ENCODE results near the gene SNX13.

The SNX13 gene

DNA sequence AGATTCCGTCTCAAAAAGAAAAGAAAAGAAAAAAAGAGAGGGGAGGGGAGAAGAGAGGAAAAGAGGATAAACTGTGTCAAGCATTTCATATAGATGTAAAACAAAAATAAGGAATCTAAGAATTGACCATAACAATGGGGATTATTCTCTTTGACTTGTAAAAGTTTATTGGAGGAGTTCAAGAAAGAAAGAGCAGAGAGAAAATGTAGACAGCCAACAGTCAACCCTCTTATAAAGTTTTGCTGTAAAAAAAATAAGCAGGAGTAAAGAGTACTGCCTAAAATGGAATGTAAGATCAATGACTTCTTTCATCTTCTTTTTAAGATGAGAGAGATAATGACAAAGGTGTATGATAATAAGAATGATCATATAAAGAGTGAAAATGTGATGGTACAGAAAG lies 87.9 kb downstream of the SNX13 start:
- TF ChIP-seq FOXK2 (IDR thresholded peaks at IDR 0.05) (no peak), NFRKB (IDR thresholded peaks at IDR 0.05) (no peak), HDGF (IDR thresholded peaks at IDR 0.05; ENCODE audit: borderline replicate concordance) (no peak), ZNF384 (IDR thresholded peaks at IDR 0.05) (no peak), ELF4 (IDR thresholded peaks at IDR 0.05) (no peak), FOXM1 (IDR thresholded peaks at IDR 0.05; ENCODE audit: borderline replicate concordance) (no peak), L3MBTL2 (conservative IDR thresholded peaks at IDR 0.05) (no peak), SUZ12 (IDR thresholded peaks at IDR 0.05) (no peak), BHLHE40 (IDR thresholded peaks at IDR 0.05; ENCODE audit: borderline replicate concordance) (no peak), CTBP1 (IDR thresholded peaks at IDR 0.05; ENCODE audit: borderline replicate concordance) (no peak), SP1 (IDR thresholded peaks at IDR 0.05) (no peak), TARDBP (IDR thresholded peaks at IDR 0.05) (no peak), FOXA1 (IDR thresholded peaks at IDR 0.05) (no peak), ARNT (IDR thresholded peaks at IDR 0.05) (no peak), LEF1 (IDR thresholded peaks at IDR 0.05; ENCODE audit: borderline replicate concordance) (no peak)
- TF ChIP-seq, protein P1, sequence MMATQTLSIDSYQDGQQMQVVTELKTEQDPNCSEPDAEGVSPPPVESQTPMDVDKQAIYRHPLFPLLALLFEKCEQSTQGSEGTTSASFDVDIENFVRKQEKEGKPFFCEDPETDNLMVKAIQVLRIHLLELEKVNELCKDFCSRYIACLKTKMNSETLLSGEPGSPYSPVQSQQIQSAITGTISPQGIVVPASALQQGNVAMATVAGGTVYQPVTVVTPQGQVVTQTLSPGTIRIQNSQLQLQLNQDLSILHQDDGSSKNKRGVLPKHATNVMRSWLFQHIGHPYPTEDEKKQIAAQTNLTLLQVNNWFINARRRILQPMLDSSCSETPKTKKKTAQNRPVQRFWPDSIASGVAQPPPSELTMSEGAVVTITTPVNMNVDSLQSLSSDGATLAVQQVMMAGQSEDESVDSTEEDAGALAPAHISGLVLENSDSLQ (IDR thresholded peaks at IDR 0.05): no peak
- DNase-seq (ENCODE audit: extremely low spot score): no peak
- POLR2A ChIA-PET: no interaction called here
- CTCF ChIA-PET: no interaction called here

DNA sequence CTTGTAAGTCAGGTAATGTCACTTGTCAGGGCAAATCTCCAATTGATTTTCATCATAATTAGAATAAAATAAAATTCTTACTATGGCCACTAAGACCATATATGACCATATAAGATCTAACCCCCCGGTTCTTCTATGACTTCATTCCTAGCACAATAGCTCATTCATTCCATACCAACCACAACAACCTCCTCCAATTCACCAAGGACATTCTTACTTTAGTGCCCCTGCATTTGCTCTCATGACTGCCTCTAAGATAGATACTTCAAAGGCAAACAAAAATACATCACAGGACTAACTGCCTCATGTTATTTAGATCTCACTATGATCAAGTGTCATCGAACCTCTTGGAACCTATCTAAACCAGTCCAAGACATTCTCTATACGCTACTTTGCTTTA lies 90.8 kb downstream of the SNX13 start:
- no peak for TF ChIP-seq SP1 (IDR thresholded peaks at IDR 0.05)
- TF ChIP-seq FOXA1 (IDR thresholded peaks at IDR 0.05): no peak
- no peak for TF ChIP-seq SUZ12 (IDR thresholded peaks at IDR 0.05)
- no peak for TF ChIP-seq NFRKB (IDR thresholded peaks at IDR 0.05)
- TF ChIP-seq LEF1 (IDR thresholded peaks at IDR 0.05; ENCODE audit: borderline replicate concordance): no peak
- no peak for TF ChIP-seq CTBP1 (IDR thresholded peaks at IDR 0.05; ENCODE audit: borderline replicate concordance)
- TF ChIP-seq, protein P1 (IDR thresholded peaks at IDR 0.05): no peak
- TF ChIP-seq L3MBTL2 (conservative IDR thresholded peaks at IDR 0.05): no peak
- no peak for TF ChIP-seq ELF4 (IDR thresholded peaks at IDR 0.05)
- TF ChIP-seq HDGF (IDR thresholded peaks at IDR 0.05; ENCODE audit: borderline replicate concordance): no peak
- TF ChIP-seq ZNF384 (IDR thresholded peaks at IDR 0.05): no peak
- no peak for TF ChIP-seq TARDBP (IDR thresholded peaks at IDR 0.05)
- ChIA-PET POLR2A (no interaction called here), CTCF (no interaction called here)
- DNase-seq (ENCODE audit: extremely low spot score): no peak

DNA sequence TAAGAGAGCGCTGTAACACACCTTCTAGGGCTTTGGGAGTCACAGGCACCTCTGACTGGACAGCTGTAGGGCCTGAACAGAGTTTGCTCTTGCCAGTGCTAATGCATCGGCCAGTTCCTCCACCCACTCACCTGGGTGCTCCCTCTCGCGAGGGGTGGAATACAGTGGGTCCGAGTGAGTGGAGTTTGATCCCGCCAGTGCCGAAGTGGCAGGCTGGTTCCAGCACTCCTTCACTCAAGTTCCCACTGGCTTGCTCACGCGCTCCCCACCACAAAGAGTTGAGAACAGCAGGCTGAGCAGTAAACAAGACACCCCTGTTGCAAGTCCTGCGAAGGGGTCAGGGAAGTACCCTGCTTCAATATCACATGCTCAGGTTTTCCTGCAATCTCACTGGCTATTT lies 91.8 kb downstream of the SNX13 start:
- DNase-seq (ENCODE audit: extremely low spot score): no peak
- ChIA-PET POLR2A (no interaction called here), CTCF (interaction anchor here (0.6 kb wide), 1 partner anchor 34 kb away, joined by 3 read pairs; no protein-coding TSS in a partner anchor)
- no peak for TF ChIP-seq CTBP1 (IDR thresholded peaks at IDR 0.05; ENCODE audit: borderline replicate concordance)
- TF ChIP-seq FOXA1 (IDR thresholded peaks at IDR 0.05): no peak
- no peak for TF ChIP-seq ZNF384 (IDR thresholded peaks at IDR 0.05)
- TF ChIP-seq NFRKB (IDR thresholded peaks at IDR 0.05): no peak
- no peak for TF ChIP-seq TARDBP (IDR thresholded peaks at IDR 0.05)

DNA sequence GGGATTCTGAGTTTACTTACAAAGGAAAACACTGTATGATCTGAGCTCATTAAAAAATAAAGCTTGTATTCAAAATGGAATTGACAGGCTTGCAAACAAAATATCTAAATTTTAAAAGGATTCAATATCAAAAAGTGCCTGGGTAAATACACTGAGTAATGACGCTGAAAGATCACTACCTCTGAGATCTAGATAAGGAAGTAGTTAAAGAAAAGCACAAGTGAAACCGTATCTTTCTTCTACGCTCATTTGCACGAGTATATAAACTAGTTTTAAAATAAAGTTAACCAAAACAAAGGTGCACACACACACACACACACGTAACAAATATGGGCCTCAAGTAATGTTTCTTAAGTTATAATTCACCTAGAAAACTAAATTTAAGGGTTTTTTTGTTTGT lies 93.4 kb downstream of the SNX13 start:
- ChIA-PET CTCF (no interaction called here), POLR2A (no interaction called here)
- no peak for TF ChIP-seq FOXK2 (IDR thresholded peaks at IDR 0.05)
- no peak for TF ChIP-seq FOXA1 (IDR thresholded peaks at IDR 0.05)
- TF ChIP-seq NFRKB (IDR thresholded peaks at IDR 0.05): no peak
- no peak for TF ChIP-seq FOXM1 (IDR thresholded peaks at IDR 0.05; ENCODE audit: borderline replicate concordance)
- TF ChIP-seq ZNF384 (IDR thresholded peaks at IDR 0.05): no peak
- TF ChIP-seq LEF1 (IDR thresholded peaks at IDR 0.05; ENCODE audit: borderline replicate concordance): no peak
- no peak for TF ChIP-seq HDGF (IDR thresholded peaks at IDR 0.05; ENCODE audit: borderline replicate concordance)
- TF ChIP-seq L3MBTL2 (conservative IDR thresholded peaks at IDR 0.05): no peak
- TF ChIP-seq CTBP1 (IDR thresholded peaks at IDR 0.05; ENCODE audit: borderline replicate concordance): no peak
- TF ChIP-seq, protein P1 (IDR thresholded peaks at IDR 0.05): no peak
- no peak for TF ChIP-seq TARDBP (IDR thresholded peaks at IDR 0.05)
- TF ChIP-seq ELF4 (IDR thresholded peaks at IDR 0.05): no peak
- no peak for TF ChIP-seq SUZ12 (IDR thresholded peaks at IDR 0.05)
- TF ChIP-seq BHLHE40 (IDR thresholded peaks at IDR 0.05; ENCODE audit: borderline replicate concordance): no peak
- TF ChIP-seq ARNT (IDR thresholded peaks at IDR 0.05): no peak
- no peak for TF ChIP-seq SP1 (IDR thresholded peaks at IDR 0.05)
- no peak for DNase-seq (ENCODE audit: extremely low spot score)

DNA sequence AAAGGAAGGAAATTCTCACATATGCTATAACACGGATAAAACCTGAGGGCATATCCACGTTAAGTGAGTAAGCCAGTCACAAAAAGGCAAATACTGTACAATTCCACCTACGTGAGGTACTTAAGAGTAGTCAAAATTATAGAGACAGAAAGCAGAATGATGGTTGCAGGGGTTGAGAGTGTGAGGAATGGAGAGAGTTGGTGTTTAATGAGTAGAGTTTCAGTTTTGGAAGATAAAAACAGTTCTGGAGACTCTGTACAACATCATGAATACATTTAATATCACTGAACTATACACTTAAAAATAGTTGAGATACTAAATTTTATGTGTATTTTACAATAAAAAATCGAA lies 95.1 kb downstream of the SNX13 start:
- DNase-seq (ENCODE audit: extremely low spot score): no peak
- TF ChIP-seq BHLHE40 (IDR thresholded peaks at IDR 0.05; ENCODE audit: borderline replicate concordance) (no peak), SP1 (IDR thresholded peaks at IDR 0.05) (no peak), ELF4 (IDR thresholded peaks at IDR 0.05) (no peak), LEF1 (IDR thresholded peaks at IDR 0.05; ENCODE audit: borderline replicate concordance) (no peak), NFRKB (IDR thresholded peaks at IDR 0.05) (no peak), FOXM1 (IDR thresholded peaks at IDR 0.05; ENCODE audit: borderline replicate concordance) (no peak), SUZ12 (IDR thresholded peaks at IDR 0.05) (no peak), HDGF (IDR thresholded peaks at IDR 0.05; ENCODE audit: borderline replicate concordance) (no peak), FOXA1 (IDR thresholded peaks at IDR 0.05) (no peak), TARDBP (IDR thresholded peaks at IDR 0.05) (no peak), ARNT (IDR thresholded peaks at IDR 0.05) (no peak), FOXK2 (IDR thresholded peaks at IDR 0.05) (no peak), ZNF384 (IDR thresholded peaks at IDR 0.05) (no peak), CTBP1 (IDR thresholded peaks at IDR 0.05; ENCODE audit: borderline replicate concordance) (no peak), L3MBTL2 (conservative IDR thresholded peaks at IDR 0.05) (no peak)
- TF ChIP-seq, protein P1 (IDR thresholded peaks at IDR 0.05): no peak
- POLR2A ChIA-PET: no interaction called here
- CTCF ChIA-PET: interaction anchor here (0.6 kb wide), 1 partner anchor 10 kb away, joined by 3 read pairs; no protein-coding TSS in a partner anchor
